ENCODE data around the gene SLC12A4.
"Not testable (repeated sequence)": the region's sequence is repeated elsewhere in the genome, so short reads cannot be mapped to it uniquely, and the experiment has no call there.

DNA sequence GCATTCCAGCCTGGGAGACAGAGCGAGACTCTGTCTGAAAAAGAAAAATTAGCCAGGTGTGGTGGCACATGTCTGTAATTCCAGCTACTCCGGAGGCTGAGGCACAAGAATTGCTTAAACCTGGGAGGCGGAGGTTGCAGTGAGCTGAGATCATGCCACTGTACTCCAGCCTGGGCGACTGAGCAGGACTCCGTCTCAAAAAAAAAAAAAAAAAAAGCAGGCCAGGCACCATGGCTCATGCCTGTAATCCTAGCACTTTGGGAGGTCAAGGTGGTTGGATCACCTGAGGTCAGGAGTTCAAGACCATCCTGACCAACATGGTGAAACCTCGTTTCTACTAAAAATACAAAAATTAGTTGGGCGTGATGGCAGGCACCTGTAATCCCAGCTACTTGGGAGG is 3.8 kb upstream of the SLC12A4 start:
- TF ChIP-seq GABPA (IDR thresholded peaks at IDR 0.05 in 1 of 2, conservative IDR thresholded peaks at IDR 0.05 in 1 of 2); CTCF (IDR thresholded peaks at IDR 0.05; ENCODE audit: low read depth, low read length, missing input control); HNF4G (IDR thresholded peaks at IDR 0.05); NR2F2 (IDR thresholded peaks at IDR 0.05): not testable (repeated sequence)
- TF ChIP-seq, protein P1, sequence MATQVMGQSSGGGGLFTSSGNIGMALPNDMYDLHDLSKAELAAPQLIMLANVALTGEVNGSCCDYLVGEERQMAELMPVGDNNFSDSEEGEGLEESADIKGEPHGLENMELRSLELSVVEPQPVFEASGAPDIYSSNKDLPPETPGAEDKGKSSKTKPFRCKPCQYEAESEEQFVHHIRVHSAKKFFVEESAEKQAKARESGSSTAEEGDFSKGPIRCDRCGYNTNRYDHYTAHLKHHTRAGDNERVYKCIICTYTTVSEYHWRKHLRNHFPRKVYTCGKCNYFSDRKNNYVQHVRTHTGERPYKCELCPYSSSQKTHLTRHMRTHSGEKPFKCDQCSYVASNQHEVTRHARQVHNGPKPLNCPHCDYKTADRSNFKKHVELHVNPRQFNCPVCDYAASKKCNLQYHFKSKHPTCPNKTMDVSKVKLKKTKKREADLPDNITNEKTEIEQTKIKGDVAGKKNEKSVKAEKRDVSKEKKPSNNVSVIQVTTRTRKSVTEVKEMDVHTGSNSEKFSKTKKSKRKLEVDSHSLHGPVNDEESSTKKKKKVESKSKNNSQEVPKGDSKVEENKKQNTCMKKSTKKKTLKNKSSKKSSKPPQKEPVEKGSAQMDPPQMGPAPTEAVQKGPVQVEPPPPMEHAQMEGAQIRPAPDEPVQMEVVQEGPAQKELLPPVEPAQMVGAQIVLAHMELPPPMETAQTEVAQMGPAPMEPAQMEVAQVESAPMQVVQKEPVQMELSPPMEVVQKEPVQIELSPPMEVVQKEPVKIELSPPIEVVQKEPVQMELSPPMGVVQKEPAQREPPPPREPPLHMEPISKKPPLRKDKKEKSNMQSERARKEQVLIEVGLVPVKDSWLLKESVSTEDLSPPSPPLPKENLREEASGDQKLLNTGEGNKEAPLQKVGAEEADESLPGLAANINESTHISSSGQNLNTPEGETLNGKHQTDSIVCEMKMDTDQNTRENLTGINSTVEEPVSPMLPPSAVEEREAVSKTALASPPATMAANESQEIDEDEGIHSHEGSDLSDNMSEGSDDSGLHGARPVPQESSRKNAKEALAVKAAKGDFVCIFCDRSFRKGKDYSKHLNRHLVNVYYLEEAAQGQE (IDR thresholded peaks at IDR 0.05) = not testable (repeated sequence)
- TF ChIP-seq, protein P2, sequence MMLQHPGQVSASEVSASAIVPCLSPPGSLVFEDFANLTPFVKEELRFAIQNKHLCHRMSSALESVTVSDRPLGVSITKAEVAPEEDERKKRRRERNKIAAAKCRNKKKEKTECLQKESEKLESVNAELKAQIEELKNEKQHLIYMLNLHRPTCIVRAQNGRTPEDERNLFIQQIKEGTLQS (IDR thresholded peaks at IDR 0.05) = not testable (repeated sequence)

All from liver (tissue), 3 donors.